ENCODE data around the gene ITGA1. TPM values are rescaled to one million over a fixed set of nuclear protein-coding genes. Genes with fewer than 3 reads are reported as not detected.

Gene ITGA1
- total RNA-seq, 1 donor, result 104 TPM

DNA sequence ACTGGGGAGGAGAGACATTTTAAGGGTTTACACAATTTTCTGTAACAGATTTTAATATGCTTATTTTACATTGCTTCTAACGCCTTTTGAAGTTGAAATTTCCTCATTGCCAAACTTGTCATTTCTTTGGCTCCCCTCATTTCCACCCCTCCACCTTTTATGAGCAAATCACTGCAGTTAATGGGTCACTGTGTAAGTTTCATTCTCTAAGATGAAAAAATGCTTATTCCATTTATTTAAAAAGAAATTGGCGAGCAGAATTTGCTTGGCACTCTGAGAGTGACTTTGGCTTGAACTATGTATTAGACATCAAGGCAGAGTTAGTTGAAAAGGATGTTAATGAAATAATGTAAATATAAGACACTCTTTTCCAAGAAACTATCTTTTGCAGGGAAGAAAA lies 66.6 kb downstream of the ITGA1 start:
- no peak for DNase-seq (ENCODE audit: low read depth)
- TF ChIP-seq, protein P1, sequence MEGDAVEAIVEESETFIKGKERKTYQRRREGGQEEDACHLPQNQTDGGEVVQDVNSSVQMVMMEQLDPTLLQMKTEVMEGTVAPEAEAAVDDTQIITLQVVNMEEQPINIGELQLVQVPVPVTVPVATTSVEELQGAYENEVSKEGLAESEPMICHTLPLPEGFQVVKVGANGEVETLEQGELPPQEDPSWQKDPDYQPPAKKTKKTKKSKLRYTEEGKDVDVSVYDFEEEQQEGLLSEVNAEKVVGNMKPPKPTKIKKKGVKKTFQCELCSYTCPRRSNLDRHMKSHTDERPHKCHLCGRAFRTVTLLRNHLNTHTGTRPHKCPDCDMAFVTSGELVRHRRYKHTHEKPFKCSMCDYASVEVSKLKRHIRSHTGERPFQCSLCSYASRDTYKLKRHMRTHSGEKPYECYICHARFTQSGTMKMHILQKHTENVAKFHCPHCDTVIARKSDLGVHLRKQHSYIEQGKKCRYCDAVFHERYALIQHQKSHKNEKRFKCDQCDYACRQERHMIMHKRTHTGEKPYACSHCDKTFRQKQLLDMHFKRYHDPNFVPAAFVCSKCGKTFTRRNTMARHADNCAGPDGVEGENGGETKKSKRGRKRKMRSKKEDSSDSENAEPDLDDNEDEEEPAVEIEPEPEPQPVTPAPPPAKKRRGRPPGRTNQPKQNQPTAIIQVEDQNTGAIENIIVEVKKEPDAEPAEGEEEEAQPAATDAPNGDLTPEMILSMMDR (IDR thresholded peaks at IDR 0.05; ENCODE audit: insufficient read depth, low read depth, low read length), result no peak
- no peak overlapping the region for H3K4me3 ChIP-seq (ENCODE audit: low read depth, low read length)

DNA sequence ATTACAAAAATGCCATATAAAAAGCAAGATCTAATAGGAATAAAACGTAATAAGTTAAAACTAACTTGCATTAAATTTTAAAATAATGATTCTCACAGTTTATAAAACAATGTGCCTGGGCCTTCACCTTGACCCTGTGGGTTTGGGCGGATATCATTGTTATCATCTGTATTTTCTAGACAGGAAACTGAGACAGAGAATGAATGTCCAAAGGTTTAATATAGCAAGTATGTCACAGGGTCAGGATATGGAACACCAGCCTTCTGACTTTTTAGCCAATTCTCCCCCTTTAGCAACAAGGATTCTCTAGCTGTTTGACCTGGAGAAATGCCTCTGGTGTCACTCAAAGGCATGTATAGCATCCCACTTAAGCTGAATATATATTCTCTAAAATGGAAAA lies 67.2 kb downstream of the ITGA1 start:
- no peak for DNase-seq (ENCODE audit: low read depth)
- no peak overlapping the region for H3K4me3 ChIP-seq (ENCODE audit: low read depth, low read length)
- TF ChIP-seq, protein P1 (IDR thresholded peaks at IDR 0.05; ENCODE audit: insufficient read depth, low read depth, low read length), result no peak

DNA sequence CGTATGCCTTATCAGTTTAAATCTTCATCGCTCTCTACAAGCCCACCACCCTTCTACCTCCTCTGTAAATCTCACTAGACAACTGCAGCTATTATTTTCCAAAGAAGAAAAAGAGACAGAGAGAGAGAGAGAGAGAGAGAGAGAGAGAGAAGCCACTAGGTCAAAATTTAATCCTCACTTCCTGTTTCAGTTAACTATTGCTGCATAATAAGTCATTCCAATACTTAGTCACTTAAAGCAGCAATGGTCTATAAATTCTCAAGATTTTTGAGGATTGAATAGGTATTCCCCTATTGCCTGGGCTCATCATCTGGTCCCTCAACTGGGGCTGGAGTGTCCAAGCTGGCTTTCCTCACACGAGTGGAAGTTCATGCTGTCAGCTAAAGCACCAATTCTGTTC lies 68.8 kb downstream of the ITGA1 start:
- no peak overlapping the region for H3K4me3 ChIP-seq (ENCODE audit: low read depth, low read length)
- peak; percentile 81 for DNase-seq (ENCODE audit: low read depth)
- TF ChIP-seq, protein P1 (IDR thresholded peaks at IDR 0.05; ENCODE audit: insufficient read depth, low read depth, low read length), result no peak

DNA sequence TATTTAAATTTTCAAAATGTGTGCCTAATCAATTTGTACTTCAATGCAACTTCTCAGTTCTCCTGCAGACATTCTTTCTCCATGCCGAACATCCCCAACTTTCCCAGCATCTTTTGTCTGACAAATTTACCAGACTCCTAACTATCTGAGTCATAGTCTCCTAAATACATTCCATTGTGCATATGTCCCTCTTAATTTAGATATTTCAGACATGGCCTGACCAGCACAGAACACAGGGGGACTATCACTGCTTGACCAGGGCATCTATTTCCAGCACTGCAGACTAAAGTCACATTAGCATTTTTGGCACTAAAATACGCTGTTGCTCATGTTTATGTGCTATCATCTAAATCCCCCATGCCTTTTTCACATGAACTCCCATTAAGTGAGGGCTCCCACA lies 71.9 kb downstream of the ITGA1 start:
- no peak overlapping the region for H3K4me3 ChIP-seq (ENCODE audit: low read depth, low read length)
- TF ChIP-seq, protein P1 (IDR thresholded peaks at IDR 0.05; ENCODE audit: insufficient read depth, low read depth, low read length), result no peak
- DNase-seq (ENCODE audit: low read depth), result peak; percentile 87

DNA sequence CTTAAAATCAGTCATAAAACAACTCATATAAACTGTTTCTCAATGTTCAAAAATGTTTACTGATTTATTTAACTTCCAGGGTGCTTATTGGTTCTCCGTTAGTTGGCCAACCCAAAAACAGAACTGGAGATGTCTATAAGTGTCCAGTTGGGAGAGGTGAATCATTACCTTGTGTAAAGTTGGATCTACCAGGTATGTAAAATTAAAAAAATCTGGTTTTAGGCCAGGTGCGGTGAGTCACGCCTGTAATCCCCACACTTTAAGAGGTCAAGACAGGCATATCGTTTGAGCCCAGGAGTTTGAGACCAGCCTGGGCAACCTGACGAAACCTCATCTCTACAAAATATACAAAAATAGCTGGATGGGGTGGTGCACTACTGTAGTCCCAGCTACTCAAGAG lies 73.7 kb downstream of the ITGA1 start:
- no peak for DNase-seq (ENCODE audit: low read depth)
- TF ChIP-seq, protein P1 (IDR thresholded peaks at IDR 0.05; ENCODE audit: insufficient read depth, low read depth, low read length), result no peak
- H3K4me3 ChIP-seq (ENCODE audit: low read depth, low read length), result no peak overlapping the region

DNA sequence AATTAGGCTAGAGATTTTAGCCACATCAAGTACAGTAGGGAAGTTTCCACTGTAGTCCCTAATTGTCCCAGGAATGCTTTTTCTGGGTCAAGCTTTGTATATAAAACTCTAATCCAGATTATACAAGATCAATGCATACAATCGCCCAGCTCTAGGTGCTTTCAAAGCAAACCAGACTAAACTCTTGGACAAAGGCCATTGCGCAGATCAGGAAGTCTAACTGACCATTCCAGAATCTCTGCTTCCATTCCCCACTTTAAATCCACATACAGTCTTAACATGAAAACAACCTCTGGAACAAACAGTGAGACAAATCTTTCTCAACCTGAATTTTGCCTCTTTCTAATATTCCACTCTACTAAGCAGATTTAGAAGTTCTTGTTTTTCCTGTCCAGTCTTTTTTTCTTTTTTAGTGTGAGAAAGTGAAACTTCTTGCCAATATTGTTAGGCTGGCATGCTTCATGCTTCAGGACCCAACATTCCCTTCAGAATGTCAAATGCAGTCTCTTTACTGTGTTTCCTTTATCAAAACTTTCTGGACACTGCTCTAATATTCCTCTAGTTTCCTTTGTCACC lies 76.1 kb downstream of the ITGA1 start:
- H3K4me3 ChIP-seq (ENCODE audit: low read depth, low read length), result no peak overlapping the region
- TF ChIP-seq, protein P1 (IDR thresholded peaks at IDR 0.05; ENCODE audit: insufficient read depth, low read depth, low read length), result no peak
- no peak for DNase-seq (ENCODE audit: low read depth)

DNA sequence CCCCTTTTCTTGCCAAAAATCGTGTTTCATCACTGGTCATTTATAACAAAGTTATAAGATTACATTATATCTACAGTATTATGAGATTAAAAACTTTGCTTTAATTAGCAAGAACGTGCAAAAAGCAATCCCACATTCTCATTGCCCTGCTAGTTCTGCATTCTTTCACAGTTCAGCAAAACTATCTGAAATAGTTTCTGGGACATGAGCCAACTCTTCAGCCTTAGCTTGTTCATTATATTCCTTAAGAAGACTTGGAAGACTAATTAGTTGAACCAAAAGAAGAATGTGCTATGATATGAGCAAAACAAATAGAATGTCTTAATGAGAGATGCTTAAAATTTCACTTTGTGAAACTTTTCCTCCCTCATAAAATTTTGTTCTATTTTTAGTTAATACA lies 76.7 kb downstream of the ITGA1 start:
- DNase-seq (ENCODE audit: low read depth), result peak; percentile 82
- TF ChIP-seq, protein P1 (IDR thresholded peaks at IDR 0.05; ENCODE audit: insufficient read depth, low read depth, low read length), result no peak
- no peak overlapping the region for H3K4me3 ChIP-seq (ENCODE audit: low read depth, low read length)

All from fibroblast of villous mesenchyme (primary cell).